GM12801 (cell line): ENCODE measurements around the gene SLC44A5.

Experiments used
- CTCF ChIP-seq: IDR thresholded peaks from one replicate; pipeline ENCODE4 v1.5.1; 2011; ENCODE audit warnings: control low read depth; ENCODE audit not compliant: insufficient read length; ENCODE audit errors: extremely low read depth

Gene SLC44A5

GRCh38 chr1:75630004-75630594 is 19.2 kb upstream of the SLC44A5 start:
- no peak for TF ChIP-seq CTCF

GRCh38 chr1:75625795-75626194 is 14.9 kb upstream of the SLC44A5 start:
- no peak for TF ChIP-seq CTCF

GRCh38 chr1:75618382-75618781 is 7.5 kb upstream of the SLC44A5 start:
- no peak for TF ChIP-seq CTCF

DNA sequence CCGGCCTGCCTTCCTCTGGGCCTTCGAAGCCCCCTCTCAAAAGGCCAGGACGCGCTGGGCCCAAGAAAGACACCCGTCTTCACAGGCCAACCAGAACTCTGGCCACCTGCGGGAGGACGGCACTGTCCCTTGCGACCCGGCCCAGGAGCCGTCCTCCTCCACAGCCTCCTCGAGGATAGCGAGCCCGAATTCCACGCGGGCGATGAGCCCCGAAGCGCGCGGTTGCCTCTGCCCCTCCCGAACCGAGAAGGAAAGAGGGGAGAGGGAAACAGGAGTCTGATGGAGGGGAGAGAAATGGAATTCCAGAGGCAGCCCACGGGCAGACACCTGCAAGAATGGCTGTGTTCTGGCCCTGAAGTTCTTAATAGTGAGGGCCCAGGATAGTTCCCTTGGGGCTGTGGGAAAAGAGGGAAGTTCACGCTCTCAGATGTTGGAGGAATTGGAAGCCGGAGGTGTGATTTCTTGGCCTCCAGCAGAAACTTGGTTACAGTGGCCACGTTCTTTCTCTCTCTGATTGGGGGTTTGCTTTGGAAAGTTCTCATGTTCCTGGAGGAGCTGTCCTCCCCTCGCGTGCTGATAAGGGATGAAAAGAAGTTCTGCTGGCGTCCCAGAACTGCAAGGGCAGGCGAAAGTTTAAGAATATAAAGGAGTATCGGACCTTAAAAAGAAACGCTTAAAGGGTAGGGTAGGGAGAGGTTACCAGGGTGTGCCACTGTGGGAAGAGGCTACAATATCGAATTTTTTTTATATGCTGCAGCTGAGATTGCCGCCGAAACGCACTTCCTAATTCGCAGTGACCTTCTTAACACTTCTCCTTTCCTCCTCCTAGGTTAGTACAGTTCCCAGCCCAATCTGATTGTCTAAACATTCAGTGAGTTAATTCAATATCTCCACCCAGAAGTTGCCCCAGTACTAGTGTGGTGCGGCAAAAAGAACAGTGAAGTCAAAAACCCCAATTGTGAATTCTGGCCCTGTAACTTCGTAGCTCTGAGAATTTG is 5.8 kb upstream of the SLC44A5 start:
- TF ChIP-seq CTCF = no peak

DNA sequence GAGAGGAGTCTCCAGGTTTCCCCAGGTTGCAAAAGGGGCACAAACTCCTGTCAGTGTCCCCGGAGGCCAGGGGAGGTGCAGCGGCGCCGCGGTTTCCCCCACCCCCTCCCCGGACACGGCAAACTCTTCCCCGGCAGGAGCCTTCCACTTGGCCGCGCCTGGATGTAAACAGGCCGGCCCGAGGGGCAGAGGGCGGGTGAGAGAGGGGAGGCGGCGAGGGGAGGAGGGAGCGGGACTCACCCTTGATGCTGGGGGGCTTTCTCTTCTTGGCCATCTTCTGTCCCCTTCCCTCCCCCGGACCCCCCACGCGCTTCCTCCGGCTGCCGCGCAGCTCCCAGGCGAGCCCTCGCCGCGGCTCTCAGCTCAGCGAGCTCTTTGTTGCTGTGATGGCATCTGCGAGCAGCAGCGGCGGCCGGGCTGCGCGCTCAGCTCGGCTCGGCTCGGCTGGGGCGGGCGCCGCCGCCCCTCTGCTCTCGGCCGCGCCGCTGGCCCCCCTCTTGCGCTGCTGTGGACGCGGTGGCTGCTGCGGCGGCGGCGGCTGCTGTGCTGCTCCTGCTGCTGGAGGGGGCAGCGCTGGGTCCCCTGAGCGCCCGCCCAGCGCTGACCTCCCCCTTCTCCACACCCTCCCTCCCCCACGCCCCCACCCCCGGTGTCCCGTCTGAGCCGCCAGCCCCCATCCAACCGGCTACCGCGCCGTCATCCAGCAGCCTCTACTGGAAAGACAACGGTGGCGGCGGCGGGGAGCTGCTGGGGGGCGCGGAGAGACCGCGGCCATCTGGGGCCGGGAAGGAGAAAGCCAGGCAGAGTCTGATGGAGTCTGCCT is 4.9 kb upstream of the SLC44A5 start:
- TF ChIP-seq CTCF = no peak

DNA sequence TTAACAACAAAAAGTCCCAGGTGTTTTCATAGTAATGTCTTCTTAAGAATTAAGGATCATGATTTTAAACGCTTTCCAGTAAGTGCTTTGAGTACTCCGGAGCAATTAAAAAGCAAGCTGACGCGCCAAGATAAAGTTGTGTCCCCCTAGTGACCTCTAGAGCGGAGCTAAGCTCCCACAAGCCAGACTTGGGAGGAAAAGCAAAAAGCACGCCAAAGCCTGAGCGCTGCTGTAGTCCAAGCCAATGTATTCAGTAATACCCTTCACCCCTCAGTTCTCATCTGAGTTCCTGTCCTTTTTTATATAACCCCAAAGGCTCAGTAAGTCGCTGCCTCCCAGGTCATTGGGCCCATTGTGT is 3.5 kb upstream of the SLC44A5 start:
- no peak for TF ChIP-seq CTCF

- no peak for TF ChIP-seq CTCF
These were observed 3.0 kb upstream of the SLC44A5 start for GRCh38 chr1:75613916-75614315.
